HT1080 (cell line): ENCODE results near the gene SNRNP35. TPM values are rescaled to one million over a fixed set of nuclear protein-coding genes. Genes with fewer than 3 reads are reported as not detected.
"Not testable (repeated sequence)": the region's sequence is repeated elsewhere in the genome, so short reads cannot be mapped to it uniquely, and the experiment has no call there.

Experiments used
- DNase-seq: peaks from one replicate; pipeline ENCODE4 v3.0.0-alpha.2; 2015; ENCODE audit warnings: low read depth
- total RNA-seq: library from RNA; depleted of rRNA; stranded (reverse); fragments of >200 nt; shearing (Covaris generic); gene quantifications from 2 replicates; pipeline ENCODE4 v1.2.3, GENCODE V29; 2014

SNRNP35 gene
- total RNA-seq, 1 experiment from 2014 or later: 16.6 TPM

- DNase-seq: no peak
These were observed 11.6 kb upstream of the SNRNP35 start for GRCh38 chr12:123446333-123446713.

- DNase-seq: no peak
These were observed 8.6 kb upstream of the SNRNP35 start for GRCh38 chr12:123449249-123449733.

- DNase-seq: no peak
These were observed 8.1 kb upstream of the SNRNP35 start for GRCh38 chr12:123449856-123450255.

- no peak for DNase-seq
These were observed 7.3 kb upstream of the SNRNP35 start for GRCh38 chr12:123450636-123451035.

- not testable (repeated sequence) for DNase-seq
These were observed 5.7 kb upstream of the SNRNP35 start for GRCh38 chr12:123452276-123452550.

GRCh38 chr12:123453165-123453564 is 4.8 kb upstream of the SNRNP35 start:
- DNase-seq: no peak

GRCh38 chr12:123463174-123463573 is 5.2 kb downstream of the SNRNP35 start:
- DNase-seq: not testable (repeated sequence)

GRCh38 chr12:123465084-123465483 is 7.1 kb downstream of the SNRNP35 start:
- DNase-seq: no peak

GRCh38 chr12:123468786-123469185 is 10.8 kb downstream of the SNRNP35 start:
- DNase-seq: no peak

GRCh38 chr12:123469978-123470377 is 12.0 kb downstream of the SNRNP35 start:
- no peak for DNase-seq

- DNase-seq: peak; percentile 42
These were observed 13.6 kb downstream of the SNRNP35 start for GRCh38 chr12:123471374-123472068.

- no peak for DNase-seq
These were observed 14.5 kb downstream of the SNRNP35 start for GRCh38 chr12:123472438-123472849.

- no peak for DNase-seq
These were observed 16.7 kb downstream of the SNRNP35 start for GRCh38 chr12:123474485-123475245.

- DNase-seq: no peak
These were observed 17.3 kb downstream of the SNRNP35 start for GRCh38 chr12:123475246-123475703.

GRCh38 chr12:123478069-123478468 is 20.1 kb downstream of the SNRNP35 start:
- no peak for DNase-seq

GRCh38 chr12:123478762-123479161 is 20.8 kb downstream of the SNRNP35 start:
- peak; percentile 79 for DNase-seq

- no peak for DNase-seq
These were observed 21.7 kb downstream of the SNRNP35 start for GRCh38 chr12:123479442-123480180.

GRCh38 chr12:123481251-123481650 is 23.3 kb downstream of the SNRNP35 start:
- DNase-seq: not testable (repeated sequence)

- DNase-seq: no peak
These were observed 24.9 kb downstream of the SNRNP35 start for GRCh38 chr12:123482876-123483275.

- no peak for DNase-seq
These were observed 25.8 kb downstream of the SNRNP35 start for GRCh38 chr12:123483602-123484248.

- no peak for DNase-seq
These were observed 27.8 kb downstream of the SNRNP35 start for GRCh38 chr12:123485756-123486155.

- no peak for DNase-seq
These were observed 29.5 kb downstream of the SNRNP35 start for GRCh38 chr12:123487428-123487827.
